ENCODE results near the gene KCND1. TPM values are rescaled to one million over a fixed set of nuclear protein-coding genes. Genes with fewer than 3 reads are reported as not detected.

KCND1 gene
- total and polyA plus RNA-seq, 2 of the 4 experiments (the other 2 are of a cell fraction) = 0.36 to 1.8 TPM

DNA sequence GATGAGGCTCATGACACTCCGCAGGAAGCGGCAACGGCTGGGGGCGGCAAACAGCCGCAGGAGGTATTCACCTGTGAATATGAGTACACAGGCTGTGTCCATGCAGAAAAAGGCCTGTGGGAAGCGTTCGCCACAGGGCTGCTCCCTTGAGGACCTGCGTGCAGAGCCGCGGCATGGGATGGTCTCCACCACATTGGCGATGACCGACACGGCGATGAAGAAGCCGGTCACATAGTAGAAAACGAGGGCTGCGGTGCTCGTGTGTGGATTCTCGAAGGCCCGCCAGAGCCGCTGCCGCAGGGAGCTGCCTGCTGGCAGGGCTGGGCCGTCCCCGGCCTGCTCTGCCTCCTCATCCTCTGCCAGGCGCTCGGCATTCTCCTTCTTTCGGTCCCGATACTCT lies 2.2 kb downstream of the KCND1 start:
- DNase-seq = no peak
- H4K20me1 ChIP-seq (ENCODE audit: insufficient read depth, low read length) = no peaks in the 10 kb centered on the region
- no peak for TF ChIP-seq MXI1 (IDR thresholded peaks at IDR 0.05; ENCODE audit: borderline replicate concordance, low read depth, low read length)
- TF ChIP-seq MAFK (IDR thresholded peaks at IDR 0.05; ENCODE audit: low read depth, low read length) = no peak
- H2AK5ac ChIP-seq (ENCODE audit: low read depth, low read length) = no peak overlapping the region
- H2AK9ac ChIP-seq (replicated peaks; ENCODE audit: low read depth, low read length, poor library complexity) = no peak overlapping the region
- peaks cover 4% of the 10 kb centered on the region; the same call in 1 of the 2 replicates for H3K4me1 ChIP-seq (ENCODE audit: control insufficient read depth, insufficient read depth, low read length)
- H2AFZ ChIP-seq (replicated peaks; ENCODE audit: low read length, poor library complexity) = no peak overlapping the region
- no peak for ATAC-seq (ENCODE audit: low read depth)
- no peak overlapping the region for H4K8ac ChIP-seq (ENCODE audit: low read depth in 2 of 2, low read length in 2 of 2)
- dilution Hi-C loops (cut with HindIII; ENCODE audit: low sequenced_read_pairs, unreplicated experiment) = no loop called here
- H3K27me3 ChIP-seq (ENCODE audit: control insufficient read depth, insufficient read depth, low read length) = no peaks in the 10 kb centered on the region
- peaks cover under 1% of the 10 kb centered on the region; the same call in 1 of the 2 replicates for H3K36me3 ChIP-seq (ENCODE audit: control insufficient read depth, insufficient read depth, low read length)
- in situ Hi-C loops (cut with MboI; ENCODE audit: low sequenced_read_pairs) = loop anchor here (25.0 kb wide), 1 partner anchor 93 kb away; the partner anchor contains the start of genes CCDC120 and PRAF2
- H3K27ac ChIP-seq (ENCODE audit: insufficient read depth, low read length) = no peak overlapping the region
- H3K4me3 ChIP-seq (ENCODE audit: insufficient read depth, low read depth, low read length) = no peak overlapping the region
- no peak overlapping the region for H3K9ac ChIP-seq (ENCODE audit: low read depth, low read length)
- H2BK15ac ChIP-seq (ENCODE audit: low read depth, low read length) = no peak overlapping the region
- no TSS peak for BruUV-seq (replicated peaks)
- no peak overlapping the region for H3K14ac ChIP-seq (replicated peaks; ENCODE audit: low read depth, low read length)
- no peak overlapping the region for H3K4me2 ChIP-seq (ENCODE audit: low read depth, low read length)
- no peak overlapping the region for H3K4ac ChIP-seq (ENCODE audit: low read depth, low read length)
- 0 out of 2 replicates have a peak, but pooled peaks cover 2% of the 10 kb centered on the region for H3K9me3 ChIP-seq (ENCODE audit: control insufficient read depth, insufficient read depth, low read length)
- no peaks in the 10 kb centered on the region for H3K79me1 ChIP-seq (ENCODE audit: low read depth in 1 of 2, low read length in 2 of 2)
- H4K91ac ChIP-seq (ENCODE audit: insufficient read depth, low read depth, low read length) = no peak overlapping the region
- no peak overlapping the region for H3K56ac ChIP-seq (ENCODE audit: extremely low read depth, insufficient read depth, low read length)
- intact Hi-C loops (cut with micrococcal nuclease) = no loop called here
- H2BK120ac ChIP-seq (ENCODE audit: low read depth, low read length) = no peak overlapping the region
- ChIA-PET POLR2A (ENCODE audit: unreplicated experiment) (no interaction called here), CTCF (no interaction called here)
- no peak overlapping the region for H2BK5ac ChIP-seq (ENCODE audit: low read depth, low read length, poor library complexity, severe bottlenecking)
- no peak overlapping the region for H2BK20ac ChIP-seq (ENCODE audit: low read depth, low read length)
- H4K5ac ChIP-seq (ENCODE audit: low read depth, low read length) = no peak overlapping the region
- WGBS, 2 experiments (ENCODE audit: extremely low coverage in 2 of 2, insufficient read length in 1 of 2) = 91% methylated on average over 22 of the region's 28 CpGs; no CpG with 5 or more reads in 1 of the 2 experiments
- no peak overlapping the region for H3K23ac ChIP-seq (ENCODE audit: low read depth, low read length)
- no peaks in the 10 kb centered on the region for H3K9me1 ChIP-seq (ENCODE audit: insufficient read depth, low read length)
- no peak overlapping the region for H3K18ac ChIP-seq (ENCODE audit: low read depth, low read length)

Measured in IMR-90 (cell line).